ENCODE measurements around the gene STIM1.
A peak's percentile ranks its signal among the peaks of the same experiment; 100 is the strongest.

STIM1 gene

DNA sequence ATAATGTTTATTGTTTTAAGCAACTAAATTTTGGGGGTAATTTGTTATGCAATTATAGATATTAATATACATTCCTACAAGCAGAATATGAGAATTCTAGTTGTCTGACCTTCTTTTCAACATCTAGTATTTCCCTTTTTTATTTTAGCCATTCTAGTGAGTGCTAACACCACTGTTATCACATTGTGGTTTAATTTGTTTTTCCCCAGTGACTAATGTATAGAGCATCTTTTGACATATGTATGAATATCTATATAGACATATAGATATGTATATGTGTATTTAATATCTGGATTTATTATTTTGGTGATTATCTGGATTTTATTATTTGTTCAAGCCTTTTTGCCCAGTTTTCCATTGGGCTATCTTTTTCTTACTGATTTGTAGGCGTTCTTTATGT, 66.6 kb downstream of the STIM1 start:
- DNase-seq: no peak

DNA sequence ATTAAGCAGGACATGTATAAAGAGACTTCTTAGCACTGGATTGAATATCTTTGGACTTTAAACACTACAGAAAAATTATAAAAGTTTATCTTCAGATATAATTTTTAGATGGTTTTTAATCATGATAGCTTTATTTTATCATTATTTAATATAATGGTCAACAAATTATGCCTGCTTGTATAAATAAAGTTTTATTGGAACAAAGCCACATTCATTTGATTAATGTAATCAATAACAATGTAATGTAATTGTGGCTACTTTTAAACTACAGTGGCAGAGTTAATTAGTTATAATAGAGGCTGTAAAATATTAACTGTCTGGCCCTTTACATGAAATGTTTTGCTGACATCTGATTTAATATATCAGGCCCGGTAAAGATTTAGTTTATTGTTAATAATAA, 70.0 kb downstream of the STIM1 start:
- no peak for DNase-seq

DNA sequence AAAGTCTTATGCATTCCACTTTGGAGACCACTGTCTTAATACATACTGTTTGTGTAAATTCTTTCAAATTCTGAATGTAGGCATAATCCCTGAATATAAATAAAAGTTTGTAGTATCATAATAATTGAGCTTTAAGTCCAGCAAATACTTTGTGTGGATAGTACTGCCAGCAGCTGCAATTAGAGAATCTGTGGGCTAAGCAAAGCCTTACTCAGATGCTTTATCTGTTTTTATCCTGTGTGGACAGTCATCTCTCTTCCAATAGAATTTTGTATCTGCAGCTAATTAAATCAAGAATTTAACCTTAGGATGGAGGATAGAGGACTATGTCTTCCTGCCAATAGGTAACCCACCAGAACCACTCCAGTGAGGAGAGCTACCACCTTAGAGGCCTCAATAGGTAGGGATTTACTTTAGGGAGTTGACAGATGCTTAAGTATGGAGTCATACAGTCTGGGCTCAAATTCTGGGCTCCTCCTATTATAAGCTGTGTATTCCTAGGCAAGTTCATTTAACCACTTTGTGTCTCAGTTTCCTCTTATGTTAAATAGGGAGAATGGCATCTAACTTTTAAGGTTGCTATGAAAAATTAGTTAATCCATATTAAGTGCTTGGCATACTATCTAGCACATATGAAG, 71.1 kb downstream of the STIM1 start:
- no peak for DNase-seq

- no peak for DNase-seq
These were observed 71.8 kb downstream of the STIM1 start for GRCh38 chr11:3927129-3927796.

DNA sequence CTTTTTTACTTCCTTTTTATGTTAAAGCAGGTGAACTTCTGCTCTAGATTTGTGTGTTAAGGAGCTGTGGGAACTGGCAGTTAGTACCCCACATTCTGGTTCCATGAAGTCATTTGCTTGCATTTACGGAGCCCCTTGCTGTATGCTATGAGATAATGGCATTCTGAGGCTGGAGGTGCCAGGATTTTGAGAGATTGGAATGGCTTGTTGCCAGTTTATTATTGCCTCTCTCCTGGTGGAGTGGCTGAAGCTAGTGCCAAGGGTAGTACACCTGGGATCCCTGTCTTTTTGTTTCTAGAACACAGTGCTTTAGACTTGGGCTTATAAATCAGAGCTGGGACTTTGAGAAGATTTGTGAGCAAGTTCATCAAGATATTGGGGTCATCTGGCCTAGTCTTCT, 73.8 kb downstream of the STIM1 start:
- no peak for DNase-seq

GRCh38 chr11:3929649-3930048, 74.2 kb downstream of the STIM1 start:
- DNase-seq: no peak

- DNase-seq: no peak
These were observed 77.2 kb downstream of the STIM1 start for GRCh38 chr11:3932698-3933097.

DNA sequence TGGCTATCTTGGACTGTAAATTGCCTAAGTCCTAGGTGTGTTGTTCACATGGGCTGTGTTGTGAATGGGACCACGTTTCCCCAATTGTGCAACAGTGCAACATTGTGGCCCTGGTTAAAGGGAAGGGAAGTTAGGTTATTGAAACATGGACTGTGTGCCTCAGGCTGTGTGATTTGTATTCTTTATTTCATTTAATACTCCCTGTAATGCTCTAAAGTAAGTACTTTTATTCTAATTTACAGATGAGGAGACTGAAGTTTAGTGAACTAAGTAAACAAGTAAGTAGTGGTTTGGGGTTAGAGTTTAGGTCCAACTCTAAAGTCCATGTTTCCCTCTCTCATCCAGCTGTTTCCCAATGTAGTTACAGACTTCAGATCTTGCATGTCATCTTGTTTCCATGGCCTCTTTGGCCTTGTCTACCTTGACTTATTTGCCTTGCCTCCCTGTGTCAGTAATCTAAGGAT, 77.7 kb downstream of the STIM1 start:
- DNase-seq: no peak

GRCh38 chr11:3934658-3935057, 79.2 kb downstream of the STIM1 start:
- no peak for DNase-seq

- DNase-seq: no peak
These were observed 81.1 kb downstream of the STIM1 start for GRCh38 chr11:3936517-3936916.

- no peak for DNase-seq
These were observed 83.7 kb downstream of the STIM1 start for GRCh38 chr11:3939211-3939610.

- no peak for DNase-seq
These were observed 84.3 kb downstream of the STIM1 start for GRCh38 chr11:3939651-3940190.

- peak in 1 of 2 donors; percentile 56 for DNase-seq
These were observed 86.9 kb downstream of the STIM1 start for GRCh38 chr11:3942160-3942955.

GRCh38 chr11:3942956-3943497, 87.6 kb downstream of the STIM1 start:
- DNase-seq: no peak

GRCh38 chr11:3944198-3944597, 88.7 kb downstream of the STIM1 start:
- DNase-seq: no peak

DNA sequence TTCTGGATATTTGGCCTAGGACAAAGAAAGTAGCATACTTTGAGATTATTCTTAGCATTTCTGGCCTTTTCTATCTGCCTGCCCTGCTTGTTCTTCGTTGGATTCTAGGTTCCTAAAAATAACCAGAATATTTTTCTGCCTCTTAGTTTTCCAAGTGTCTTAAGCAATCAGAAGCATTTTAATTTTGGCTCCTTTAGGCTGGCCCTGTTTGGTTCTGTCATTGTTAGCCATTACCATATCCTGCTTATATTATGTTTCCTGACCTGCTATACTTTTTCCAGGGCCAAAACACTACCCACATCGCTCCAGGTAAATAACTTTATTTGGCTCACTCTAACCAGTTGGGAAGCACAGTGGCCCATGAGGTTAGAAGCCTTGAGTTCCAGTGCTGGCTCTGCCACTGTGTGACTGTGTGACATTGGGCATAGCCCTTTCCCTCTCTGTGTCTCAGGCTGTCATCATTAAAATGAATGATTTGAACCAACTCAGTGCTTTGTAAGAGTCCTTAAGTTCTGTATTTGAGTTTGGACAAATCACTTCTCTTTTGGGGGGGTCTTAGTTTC, 91.1 kb downstream of the STIM1 start:
- DNase-seq: no peak

DNA sequence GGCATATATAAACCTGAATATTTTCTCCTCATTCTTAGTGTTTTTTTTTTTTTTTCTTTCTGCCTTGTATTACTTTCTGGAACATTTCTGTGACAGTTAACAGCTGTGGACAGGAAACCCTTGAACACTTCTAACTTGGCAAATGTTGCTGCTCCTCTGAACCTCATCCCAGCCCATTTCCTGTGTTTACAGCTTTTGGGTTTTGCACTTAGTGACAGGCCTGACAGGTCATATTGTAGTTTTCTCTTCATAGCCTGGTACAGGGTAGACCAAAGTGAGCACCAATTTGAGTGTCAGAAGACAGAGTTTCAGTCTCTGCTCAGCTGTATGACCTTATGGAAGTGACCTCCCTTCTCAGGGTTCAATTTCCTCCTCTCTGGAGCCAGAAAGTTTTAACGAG, 91.6 kb downstream of the STIM1 start:
- peak; percentile 67 to 79 for DNase-seq

DNA sequence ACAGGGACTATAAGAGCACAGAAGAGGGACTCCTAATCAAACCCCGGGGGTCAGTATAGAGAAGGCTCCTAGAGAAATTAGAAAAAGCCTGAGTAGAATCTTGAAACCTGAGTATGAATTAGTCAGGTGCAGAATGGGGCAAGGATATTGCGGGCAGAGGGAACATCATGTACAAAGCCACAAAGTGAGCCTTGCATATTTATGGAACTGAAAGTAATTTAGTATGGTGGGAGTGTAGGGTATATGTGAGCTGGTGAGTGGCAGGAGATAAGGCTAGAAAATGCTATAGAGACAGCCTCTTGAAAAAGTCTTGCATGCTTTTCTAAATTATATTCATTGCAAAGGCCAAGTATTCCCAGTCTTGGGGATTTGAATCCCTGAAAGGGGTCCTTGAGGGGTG, 93.7 kb downstream of the STIM1 start:
- DNase-seq: peak in 1 of 2 donors; percentile 45

DNA sequence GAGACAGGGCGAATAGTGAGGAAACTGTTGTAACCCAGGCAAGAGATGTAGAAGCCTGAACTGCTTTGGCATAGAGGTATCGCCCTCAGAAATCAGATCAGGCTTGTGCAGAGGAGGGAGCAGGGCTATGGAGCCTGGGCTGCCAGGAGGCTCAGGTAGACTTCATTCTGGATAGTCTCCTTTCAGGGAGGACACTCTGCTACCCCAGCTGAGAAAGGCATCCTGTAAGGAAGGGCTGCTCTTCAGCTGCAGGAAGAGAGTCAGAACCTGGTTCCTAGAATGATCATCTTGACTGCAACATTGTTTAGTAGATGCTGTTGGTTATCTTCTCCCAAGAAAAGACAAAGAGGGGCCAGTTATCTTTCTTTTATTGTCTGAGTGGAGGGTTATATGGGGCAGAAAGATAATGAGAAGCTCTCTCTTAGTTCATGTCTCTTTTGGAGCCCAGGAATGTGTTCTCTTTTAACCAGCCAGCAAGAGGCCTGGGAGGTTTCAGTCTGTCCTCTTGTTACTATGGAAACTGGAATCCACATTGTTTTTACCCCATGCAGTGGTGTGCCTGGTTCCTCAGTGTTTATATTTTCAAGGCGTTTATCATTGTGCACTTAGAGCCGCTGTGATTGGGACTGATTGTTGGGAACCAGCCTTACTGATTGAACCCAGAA, 95.7 kb downstream of the STIM1 start:
- DNase-seq: no peak

- DNase-seq: no peak
These were observed 97.3 kb downstream of the STIM1 start for GRCh38 chr11:3952715-3953114.

GRCh38 chr11:3953327-3953726, 97.9 kb downstream of the STIM1 start:
- no peak for DNase-seq
